CD4-positive, alpha-beta T cell treated with Interleukin-6 at 100 ng/mL for 8 hours (primary cell): ENCODE data around the gene ZDHHC17.
A peak's percentile ranks its signal among the peaks of the same experiment; 100 is the strongest.
"Not testable (repeated sequence)": the region's sequence is repeated elsewhere in the genome, so short reads cannot be mapped to it uniquely, and the experiment has no call there.

ENCODE experiments used
- DNase-seq: peaks from one replicate; pipeline ENCODE4 v3.0.0-alpha.2; 2020; ENCODE audit warnings: mixed read lengths, low spot score

Gene ZDHHC17

DNA sequence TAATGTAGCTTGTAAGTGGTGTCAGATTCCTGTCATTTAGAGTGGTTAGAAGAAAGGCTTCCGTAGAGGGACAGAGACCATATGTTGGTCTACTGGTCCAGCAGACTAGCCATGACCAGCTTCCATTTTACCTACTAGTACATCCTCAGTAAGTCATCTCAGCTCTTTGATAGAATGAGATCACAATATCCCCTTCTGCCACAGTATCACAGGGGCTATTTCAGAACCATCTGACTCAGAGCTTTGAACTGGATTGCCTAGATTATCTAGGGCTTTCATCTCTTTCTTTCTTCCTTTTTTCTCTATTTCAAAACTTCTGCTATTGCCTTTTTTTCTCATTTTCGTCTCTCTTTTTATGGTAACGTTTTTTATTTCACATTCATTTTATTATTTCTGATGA lies 4.7 kb downstream of the ZDHHC17 start:
- DNase-seq = no peak

DNA sequence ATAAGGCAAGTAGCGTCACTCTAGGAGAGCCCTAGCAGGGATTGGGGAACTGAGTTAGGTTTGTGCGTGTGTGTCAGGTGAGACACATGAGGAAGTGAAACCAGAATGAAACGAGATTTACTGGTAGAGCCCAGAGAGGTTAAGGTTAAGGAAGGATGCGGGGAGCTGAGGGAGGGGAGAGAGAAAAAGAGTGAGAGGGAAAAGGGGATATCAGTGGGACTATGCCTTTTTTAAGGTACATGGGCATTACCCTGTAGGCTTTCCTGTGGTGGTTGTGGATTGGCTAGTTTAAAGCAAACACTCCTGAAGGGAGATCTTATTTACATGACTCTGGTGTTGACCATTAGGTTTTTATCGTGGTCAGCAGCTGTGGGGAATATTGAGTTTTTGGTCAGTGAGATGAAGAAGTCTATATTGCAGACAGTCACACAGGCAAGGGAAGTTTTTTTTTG lies 13.9 kb downstream of the ZDHHC17 start:
- DNase-seq = no peak

DNA sequence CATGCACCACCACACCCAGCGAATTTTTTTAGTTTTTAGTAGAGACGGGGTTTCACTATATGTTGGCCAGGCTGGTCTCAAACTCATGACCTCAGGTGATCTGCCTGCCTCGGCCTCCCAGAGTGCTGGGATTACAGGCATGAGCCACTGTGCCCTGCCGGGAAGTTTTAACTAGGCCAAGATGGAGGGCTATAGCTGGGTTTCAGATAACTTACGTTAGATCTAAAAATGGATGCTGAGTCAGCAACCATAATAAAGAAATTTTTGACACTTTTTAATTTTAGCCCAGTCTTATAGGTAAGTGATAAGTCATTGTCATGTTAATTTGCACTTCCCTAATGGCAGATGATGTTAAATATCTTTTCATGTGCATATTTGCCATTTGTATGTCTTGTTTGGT lies 14.4 kb downstream of the ZDHHC17 start:
- no peak for DNase-seq

DNA sequence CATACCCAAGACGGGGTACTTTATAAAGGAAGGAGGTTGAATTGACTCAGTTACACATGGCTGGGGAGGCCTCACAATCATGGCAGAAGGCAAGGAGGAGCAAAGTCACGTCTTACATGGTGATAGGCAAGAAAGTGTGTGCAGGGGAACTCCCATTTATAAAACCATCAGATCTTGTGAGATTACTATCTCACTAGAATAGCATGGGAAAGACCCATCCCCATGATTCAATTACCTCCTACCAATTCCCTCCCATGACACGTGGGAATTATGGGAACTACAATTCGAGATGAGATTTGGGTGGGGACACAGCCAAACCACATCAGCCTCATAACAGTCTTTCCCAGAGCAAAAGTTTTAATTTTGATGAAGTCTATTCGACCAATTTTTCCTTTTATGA lies 15.4 kb downstream of the ZDHHC17 start:
- not testable (repeated sequence) for DNase-seq

DNA sequence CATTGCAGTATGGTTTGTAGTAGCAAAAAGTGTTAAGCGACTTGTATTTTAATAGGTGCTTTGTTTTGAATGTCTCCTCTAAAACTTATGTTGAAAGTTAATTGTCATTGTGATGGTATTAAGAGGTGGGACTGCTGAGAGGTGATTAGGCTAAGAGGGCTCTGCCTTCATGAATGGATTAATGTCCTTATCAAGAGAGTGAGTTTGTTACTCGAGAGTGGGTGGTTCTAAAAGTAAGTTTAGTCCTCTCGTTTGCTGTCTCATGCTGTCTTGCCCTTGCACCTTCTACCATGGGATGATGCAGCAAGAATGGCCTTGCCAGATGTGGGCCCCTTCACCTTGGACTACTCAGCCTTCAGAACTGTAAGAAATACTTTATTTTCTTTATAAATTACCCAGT lies 17.4 kb downstream of the ZDHHC17 start:
- no peak for DNase-seq

DNA sequence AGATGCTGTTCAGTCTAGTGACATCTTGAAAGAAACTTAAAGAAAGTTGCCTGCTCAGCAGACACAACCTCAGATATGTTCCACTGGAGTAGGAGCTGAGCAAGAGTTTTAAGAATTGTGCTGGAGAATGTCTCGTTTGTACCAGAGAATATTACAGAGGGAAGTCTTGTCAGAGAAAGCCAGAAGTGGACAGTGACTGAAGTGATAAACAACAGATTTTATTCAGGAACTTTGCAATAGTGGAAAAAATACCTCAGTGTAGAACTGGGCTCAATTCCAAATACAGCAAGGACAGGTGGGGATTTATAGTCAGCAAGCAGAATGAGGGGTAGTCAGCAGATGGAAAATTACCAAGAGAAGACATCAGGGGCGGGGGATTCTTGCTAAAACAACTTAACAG lies 18.6 kb downstream of the ZDHHC17 start:
- DNase-seq = no peak

DNA sequence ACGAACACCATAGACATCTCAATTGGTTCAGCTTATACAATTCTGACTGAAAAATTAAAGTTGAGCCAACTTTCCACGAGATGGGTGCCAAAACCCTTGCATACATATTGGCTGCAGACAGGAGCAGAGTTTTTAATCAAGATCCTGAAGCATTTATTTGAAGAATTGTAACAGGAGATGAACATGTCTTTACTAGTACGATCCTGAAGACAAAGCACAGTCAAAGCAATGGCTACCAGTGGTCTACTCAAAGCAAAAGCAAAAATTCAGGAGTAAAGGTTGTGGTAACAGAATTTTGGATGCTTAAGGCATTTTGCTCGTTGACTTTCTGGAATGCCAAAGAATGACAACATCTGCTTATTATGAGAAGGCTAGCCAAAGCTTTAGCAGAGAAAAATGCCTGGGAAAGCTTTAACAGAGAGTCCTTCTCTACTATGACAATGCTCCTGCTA lies 20.7 kb downstream of the ZDHHC17 start:
- DNase-seq = no peak

DNA sequence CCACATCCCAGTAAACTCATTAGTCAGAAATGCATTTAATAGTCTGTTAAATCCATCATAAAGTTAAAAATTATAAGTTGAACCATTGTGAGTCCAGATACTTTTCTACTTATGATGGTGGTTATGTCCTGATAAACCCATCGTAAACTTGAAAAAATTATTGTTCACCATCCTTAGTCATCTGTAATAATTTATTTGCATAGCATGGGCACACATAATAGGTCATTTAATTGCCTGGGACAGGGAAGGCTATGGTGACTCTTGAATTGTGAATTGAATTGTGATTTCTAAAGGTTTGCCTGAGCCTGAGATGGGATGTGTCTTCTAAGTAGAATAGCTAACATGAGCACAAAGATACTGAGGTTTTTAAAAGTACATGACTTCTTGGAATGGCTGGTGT lies 21.5 kb downstream of the ZDHHC17 start:
- no peak for DNase-seq

DNA sequence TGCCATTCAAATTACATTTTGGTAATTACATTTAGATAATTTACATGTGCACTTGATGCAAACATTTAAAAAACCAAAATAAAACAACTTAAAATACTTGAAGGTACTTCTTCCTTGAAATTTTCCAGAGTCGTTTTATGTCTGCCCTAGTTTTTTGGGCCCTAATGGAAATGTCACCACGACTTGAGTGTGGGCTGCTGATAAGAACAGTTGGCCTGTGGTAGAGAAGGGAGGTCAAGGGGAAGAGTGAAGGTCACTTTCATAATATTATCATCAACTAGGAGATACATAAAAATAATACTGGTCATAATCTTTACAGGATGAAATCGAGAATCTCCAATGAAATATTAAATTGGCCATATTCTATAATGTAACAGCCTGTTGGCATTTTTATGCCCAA lies 23.1 kb downstream of the ZDHHC17 start:
- no peak for DNase-seq

DNA sequence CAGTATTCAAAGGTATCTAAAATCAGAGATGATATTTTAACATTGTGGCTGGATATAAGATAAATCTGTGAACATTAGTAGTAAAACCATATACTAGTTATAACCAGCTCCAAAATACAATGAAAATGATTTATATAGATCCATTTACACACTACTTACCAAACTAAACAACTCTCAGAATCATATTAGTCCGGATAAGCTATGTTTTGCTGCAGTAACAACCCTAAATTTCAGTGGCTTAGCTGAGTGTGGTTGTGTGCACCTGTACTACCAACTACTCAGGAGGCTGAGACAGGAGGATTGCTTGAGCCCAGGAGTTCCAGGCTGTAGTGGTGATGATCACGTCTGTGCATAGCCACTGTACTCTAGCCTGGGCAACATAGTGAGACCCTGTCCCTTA lies 23.8 kb downstream of the ZDHHC17 start:
- no peak for DNase-seq

DNA sequence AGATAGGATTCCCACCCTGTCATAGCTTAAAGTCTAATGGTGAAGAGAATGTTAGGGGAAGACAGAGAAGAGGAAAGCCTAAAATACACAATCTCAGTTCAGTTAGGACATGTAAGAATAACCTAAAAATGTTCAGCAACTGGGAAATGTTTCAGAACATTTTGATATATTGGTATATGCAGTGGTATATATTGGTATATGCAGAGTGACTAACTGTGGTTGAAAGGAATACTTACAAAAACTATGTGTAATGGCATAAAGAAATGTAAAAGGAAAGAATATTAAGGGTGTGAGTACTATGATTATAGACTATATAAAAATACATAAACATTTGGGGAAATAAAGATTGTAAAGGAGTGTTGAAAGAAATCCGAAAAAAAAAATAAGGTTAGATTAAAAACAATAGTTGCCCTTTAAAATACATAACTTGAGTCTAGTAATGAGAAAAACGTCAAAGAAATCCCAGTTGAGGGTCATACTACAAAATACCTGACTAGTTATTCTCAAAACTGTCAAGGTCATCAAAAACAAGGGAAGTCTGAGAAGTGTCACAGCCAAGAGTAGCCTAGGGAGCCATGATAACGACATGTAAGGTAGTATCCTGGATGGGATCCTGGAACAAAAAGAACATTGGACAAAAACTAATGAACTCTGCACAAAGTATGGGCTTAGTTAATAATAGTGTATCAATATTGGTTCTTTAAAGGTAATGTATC lies 25.6 kb downstream of the ZDHHC17 start:
- no peak for DNase-seq

DNA sequence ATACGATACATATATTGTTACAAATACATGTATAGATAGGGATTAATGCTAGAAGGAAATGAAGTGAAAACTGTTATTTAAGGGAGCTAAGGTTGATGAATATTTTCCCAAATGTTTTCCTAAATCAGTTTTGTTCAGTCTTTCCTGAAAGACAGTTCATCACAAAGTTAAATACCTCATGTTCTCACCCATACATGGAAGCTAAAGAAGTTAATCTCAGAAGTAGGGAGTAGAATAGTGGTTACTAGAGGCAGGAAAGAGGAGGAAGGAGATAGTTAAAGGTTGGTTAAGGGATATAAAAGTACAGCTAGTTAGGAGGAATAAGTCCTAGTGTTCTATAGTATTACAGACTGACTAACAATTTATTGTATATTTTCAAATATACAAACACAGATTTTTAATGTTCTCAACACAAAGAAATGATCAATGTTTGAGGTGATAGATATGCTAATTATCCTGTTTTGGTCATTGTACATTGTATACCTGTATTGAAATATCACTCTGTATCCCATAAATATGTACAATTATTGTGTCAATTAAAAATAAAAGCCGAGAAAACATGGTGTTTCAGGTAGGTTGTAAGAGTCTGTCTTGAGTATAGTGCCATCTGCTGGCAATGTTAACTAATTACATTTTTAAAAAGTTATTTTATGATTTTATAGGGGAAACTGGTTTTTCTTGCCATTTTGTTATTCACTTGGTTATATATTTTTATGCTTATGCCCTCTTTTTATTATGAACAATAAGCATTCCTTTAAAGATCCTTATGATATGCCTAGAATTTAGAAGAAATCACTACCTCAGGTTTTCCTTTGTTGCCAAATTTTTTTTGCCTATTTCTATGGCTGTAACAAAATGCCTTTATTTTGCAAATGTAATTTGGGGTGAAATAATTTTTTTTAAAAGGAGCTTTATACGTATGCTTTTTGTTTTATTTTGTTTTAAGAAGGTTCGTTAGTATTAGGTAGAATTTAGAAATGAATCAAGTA lies 26.9 kb downstream of the ZDHHC17 start:
- peak; percentile 34 for DNase-seq

DNA sequence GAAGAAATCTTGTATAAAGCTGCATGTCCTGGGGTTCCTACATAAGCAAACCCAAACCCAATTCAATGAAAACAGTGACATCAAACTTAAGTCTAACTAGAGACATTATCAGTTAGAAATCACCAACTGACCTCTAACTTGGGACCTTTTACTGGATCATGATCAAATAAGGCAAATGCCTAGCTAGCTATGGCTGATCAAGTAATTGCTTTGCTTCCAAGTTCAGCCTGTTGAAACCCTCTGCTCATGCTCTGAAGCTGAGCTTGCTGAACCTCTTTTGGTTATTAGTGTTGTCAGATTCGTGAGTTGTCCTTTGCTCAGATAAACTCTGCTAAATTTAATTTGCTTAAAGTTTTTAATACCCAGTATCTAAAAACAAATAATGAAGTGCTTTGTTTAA lies 28.9 kb downstream of the ZDHHC17 start:
- no peak for DNase-seq

DNA sequence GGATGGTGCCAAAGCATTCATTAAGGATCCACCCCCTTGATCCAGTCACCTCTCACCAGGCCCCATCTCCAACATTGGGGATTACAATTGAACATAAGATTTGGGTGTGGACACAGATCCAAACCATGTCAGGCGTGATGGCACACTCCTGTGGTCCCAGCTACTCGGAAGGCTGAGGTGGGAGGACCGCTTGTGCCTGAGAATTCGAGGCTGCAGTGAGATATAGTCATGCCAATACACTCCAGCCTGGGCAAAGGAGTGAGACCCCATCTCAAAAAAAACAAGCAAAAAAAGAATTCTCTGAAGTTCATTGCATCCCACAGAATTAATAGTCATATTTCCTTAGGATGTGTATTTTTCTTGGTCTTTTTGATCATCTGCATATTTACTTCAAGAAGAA lies 34.9 kb downstream of the ZDHHC17 start:
- DNase-seq = no peak

DNA sequence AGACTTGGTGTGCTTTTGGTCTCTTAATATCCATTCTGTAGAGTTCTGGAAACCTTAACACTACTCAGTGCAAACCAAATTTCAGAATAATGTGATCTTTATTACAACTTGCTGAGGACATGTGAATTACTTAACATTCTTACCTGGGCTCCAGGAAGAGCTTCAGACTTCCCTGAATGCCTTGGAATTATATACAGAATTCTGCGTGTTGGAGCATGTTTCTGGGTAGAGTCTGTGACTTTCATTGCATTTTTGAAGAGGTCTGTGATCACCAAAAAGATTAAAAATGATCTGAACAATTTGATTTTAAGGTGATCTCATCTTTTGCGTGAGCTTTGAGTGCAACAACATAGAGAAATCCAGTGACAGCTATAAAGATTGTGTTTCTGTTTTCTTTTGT lies 35.4 kb downstream of the ZDHHC17 start:
- no peak for DNase-seq

DNA sequence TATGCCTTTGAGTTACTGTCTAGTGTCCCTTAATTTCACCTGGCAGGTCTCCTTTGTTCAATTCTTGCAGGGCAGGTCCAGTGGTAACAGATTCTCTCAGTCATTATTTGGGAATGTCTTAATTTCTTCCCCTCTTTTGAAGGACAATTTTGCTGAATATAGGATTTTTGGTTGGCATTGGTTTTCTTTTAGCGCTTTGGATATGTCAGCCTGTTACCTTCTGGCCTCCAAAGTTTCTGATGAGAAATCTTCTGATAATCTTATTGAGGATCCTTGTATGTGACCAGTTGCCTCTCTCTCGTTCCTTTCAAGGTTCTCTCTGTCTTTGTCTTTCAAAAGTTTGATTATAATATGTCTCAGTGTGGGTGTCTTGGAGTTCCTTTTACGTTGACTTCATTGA lies 38.1 kb downstream of the ZDHHC17 start:
- DNase-seq = no peak

DNA sequence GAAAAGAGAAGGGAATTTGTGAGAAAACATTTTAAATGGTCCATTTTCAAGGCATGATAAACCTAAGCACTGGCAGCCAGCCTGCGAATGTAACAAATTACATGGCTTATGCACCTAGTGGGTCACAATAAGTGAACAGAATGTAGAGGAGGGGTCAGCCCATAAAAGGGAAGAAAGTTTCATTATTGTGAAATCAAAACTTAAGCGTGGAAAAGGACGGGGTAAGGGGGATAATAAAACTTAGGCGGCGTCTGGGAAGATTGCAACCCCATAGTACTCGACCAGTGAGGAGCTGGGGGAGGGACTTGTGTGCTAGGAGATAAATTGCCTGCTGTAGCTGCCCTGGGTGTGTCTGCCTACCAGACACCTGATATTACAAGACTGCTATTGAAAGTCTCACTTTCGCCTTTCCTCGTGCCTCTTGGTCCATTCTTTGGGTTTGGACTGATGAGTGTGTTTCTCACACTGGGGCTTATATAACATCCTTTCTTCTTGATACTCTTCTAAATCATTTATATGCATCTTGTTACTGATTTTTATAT lies 40.6 kb downstream of the ZDHHC17 start:
- DNase-seq = no peak

DNA sequence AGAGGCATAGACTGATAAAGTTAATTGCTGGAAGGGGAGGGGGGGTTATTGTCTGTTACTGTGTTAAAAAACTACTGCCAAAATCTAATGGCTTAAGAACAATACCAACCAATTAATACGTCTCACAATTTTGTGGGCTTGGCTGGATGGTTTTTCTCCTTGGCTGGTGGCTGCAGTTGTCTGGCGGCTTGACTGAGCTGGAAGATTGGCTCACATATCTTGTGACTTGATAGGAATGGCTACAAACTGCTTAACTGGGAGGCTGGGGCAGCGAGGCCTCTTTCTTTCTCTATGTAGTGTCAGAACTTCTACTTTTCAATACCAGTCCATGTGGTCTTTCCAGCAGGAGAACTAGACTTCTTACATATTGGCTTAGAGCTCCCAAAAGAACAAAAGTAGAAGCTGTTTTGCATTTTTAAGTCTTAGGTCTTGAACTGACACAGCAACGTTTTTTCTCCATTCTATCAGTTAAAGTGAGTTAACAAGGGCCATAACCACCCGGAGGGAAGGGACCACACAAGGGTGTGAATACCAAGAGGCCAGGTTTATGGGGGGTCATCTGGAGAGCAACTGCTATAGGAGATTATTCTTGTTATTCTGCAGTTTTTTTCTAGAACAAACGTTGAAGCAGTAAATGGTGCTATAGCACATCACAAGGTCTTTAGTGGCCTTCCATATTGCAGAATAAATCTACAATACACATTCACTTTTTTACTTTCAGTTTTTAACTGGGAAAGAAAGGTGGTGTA lies 46.9 kb downstream of the ZDHHC17 start:
- no peak for DNase-seq

DNA sequence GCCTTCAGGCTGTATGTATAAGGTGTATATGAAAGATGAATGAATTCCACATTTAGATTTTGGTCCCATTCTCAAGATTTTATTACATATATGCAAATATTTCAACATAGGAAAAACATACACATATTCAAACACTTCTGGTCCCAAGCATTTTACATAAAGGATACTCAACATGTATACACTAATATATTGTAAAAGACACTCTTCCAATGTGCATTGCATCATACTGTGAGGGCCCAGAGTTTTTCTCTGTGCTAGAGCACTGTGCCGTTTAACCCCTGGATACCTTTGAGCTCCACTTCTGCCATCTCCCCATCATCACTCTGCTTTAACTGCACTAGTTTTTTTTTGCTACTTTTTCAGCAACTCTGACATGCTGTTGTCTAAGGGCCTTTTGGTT lies 48.1 kb downstream of the ZDHHC17 start:
- no peak for DNase-seq

DNA sequence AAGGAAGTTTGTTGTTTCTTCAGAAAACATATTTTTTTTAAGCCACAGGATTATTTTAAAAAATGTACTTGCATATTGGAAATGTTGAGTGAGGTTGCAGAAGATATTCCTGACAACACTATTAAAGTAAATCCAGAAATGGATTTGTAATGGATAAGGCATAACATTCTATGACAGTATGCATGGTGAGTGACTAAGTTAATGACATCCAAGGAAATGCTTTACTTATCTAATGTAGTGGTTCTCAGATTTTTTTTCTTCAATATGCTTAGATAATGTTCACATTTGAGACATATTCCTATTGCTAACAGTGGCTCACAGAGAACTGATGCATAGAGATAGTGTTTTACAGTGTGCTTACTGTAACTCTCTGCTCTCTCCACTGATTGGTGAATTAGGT lies 49.4 kb downstream of the ZDHHC17 start:
- no peak for DNase-seq

DNA sequence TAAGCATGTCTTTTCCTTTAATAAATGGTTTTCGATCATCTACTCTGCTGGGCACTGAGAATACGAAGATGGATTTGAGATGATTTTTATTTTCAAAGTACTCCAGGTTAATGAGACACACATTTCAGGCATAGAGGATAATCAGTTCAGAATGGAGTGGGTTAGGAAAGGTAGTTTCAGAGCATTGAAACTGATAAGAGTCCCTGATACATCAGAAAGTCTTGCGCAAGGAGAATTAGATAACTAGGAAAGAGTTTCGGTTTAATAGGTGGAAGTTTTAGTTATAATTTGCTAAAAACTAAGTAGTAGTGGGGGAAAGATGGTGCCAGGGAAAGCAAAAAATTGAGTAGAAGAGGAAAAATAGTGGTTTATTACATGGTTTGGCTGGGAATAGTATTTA lies 50.1 kb downstream of the ZDHHC17 start:
- no peak for DNase-seq

DNA sequence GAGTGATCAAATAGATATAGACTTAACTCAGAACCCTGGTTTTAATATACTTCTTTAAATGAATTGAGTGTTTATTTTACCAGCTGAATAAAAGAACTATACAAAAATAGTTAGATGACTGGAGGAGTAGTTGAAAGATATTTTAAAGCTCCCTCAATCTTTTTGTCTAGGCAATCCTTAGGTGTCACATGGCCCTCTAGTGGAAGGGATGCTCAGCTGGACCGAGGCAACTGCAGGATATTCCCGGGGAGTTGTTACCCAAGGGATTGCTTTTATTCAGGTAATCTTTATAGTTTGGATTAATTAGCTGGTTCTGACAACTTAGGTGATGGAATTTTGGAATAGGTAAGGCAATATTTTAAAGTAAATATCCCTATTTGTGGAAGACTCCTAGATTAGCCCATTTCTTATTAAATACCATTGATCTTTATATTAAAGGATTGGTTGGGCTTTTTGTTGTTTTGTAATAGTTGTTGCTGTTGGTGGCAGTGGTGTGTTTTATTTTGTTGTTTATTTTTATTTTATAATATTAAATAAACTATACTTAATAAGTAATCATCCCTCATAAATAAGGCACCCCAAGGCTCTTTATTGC lies 57.1 kb downstream of the ZDHHC17 start:
- no peak for DNase-seq
